HK-2 (cell line): ENCODE data around the gene SAXO2.
"Not testable (repeated sequence)": the region's sequence is repeated elsewhere in the genome, so short reads cannot be mapped to it uniquely, and the experiment has no call there.

Experiments used
- DNase-seq: peaks from one replicate; pipeline ENCODE4 v3.0.0-alpha.2; 2018; ENCODE audit not compliant: unreplicated experiment

The SAXO2 gene

DNA sequence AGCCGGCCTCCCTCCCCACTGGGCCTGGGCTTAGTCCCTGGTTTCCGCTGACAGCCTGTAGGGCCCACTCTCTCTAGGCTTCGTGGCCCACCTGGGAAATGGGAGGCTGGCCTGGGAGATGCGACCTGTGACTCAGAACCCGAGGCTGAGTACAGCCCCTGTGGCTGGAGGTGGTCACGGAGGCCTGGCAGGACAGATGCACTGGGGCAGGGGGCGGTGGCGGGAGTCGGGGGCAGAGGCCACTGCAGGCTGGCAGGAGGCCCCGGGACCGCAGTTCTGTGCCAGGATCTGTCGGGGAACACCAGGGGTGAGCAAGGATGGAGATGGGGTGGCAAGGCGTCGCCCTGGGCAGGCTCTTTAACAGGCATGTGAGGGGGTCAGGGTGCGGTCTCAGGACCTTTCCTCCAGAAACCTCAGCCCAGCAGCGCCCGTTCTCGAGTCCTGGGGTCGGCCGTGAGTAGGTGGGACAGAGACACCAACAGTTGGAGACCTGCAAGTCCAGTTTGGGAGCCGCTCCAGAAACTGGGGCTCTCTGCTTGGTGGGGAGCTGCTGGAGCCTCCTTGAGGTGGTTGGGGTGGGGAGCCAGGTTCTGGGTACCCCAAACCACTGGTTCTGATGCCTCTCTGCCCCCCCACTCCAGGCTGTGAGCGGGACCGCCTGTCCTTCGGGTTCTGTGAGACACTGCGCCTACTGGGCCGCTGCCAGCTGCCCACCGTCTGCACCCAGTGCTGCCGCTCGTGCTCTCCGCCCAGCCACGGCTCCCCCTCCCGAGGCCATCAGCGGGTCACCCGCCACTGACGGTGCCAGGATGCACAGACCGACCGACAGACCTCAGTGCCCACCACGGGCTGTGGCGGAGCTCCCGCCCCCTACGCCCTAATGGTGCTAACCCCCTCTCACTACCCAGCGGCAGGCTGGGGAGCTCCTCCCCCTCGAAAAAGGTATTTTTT, 71.3 kb downstream of the SAXO2 start:
- DNase-seq: not testable (repeated sequence)
